Effector CD8-positive, alpha-beta T cell (primary cell): Measurements from ENCODE around the gene ASTN1.
"Not testable (repeated sequence)": the region's sequence is repeated elsewhere in the genome, so short reads cannot be mapped to it uniquely, and the experiment has no call there.

ENCODE experiments used
- DNase-seq: peaks from one replicate; lab custom pipeline; 2025; lab: John Stamatoyannopoulos, UW

ASTN1 gene

GRCh38 chr1:177106614-177107365 lies 57.7 kb downstream of the ASTN1 start:
- DNase-seq = no peak

GRCh38 chr1:177106196-177106595 lies 58.3 kb downstream of the ASTN1 start:
- DNase-seq = no peak

GRCh38 chr1:177103005-177103852 lies 61.3 kb downstream of the ASTN1 start:
- no peak for DNase-seq

GRCh38 chr1:177092001-177092400 lies 72.5 kb downstream of the ASTN1 start:
- no peak for DNase-seq

- no peak for DNase-seq
These were observed 73.5 kb downstream of the ASTN1 start for GRCh38 chr1:177091040-177091439.

- DNase-seq = no peak
These were observed 75.5 kb downstream of the ASTN1 start for GRCh38 chr1:177088966-177089365.

GRCh38 chr1:177082855-177083693 lies 81.4 kb downstream of the ASTN1 start:
- no peak for DNase-seq

- no peak for DNase-seq
These were observed 83.9 kb downstream of the ASTN1 start for GRCh38 chr1:177080564-177080963.

GRCh38 chr1:177077734-177078499 lies 86.6 kb downstream of the ASTN1 start:
- no peak for DNase-seq

GRCh38 chr1:177077006-177077405 lies 87.5 kb downstream of the ASTN1 start:
- DNase-seq = no peak

- DNase-seq = not testable (repeated sequence)
These were observed 89.7 kb downstream of the ASTN1 start for GRCh38 chr1:177074811-177075210.

GRCh38 chr1:177069490-177069889 lies 95.0 kb downstream of the ASTN1 start:
- no peak for DNase-seq

GRCh38 chr1:177067752-177068410 lies 96.6 kb downstream of the ASTN1 start:
- no peak for DNase-seq

GRCh38 chr1:177065430-177065829 lies 99.1 kb downstream of the ASTN1 start:
- no peak for DNase-seq

- DNase-seq = no peak
These were observed 100.9 kb downstream of the ASTN1 start for GRCh38 chr1:177063648-177064047.

GRCh38 chr1:177054542-177054941 lies 110.0 kb downstream of the ASTN1 start:
- no peak for DNase-seq

GRCh38 chr1:177053648-177054047 lies 110.9 kb downstream of the ASTN1 start:
- no peak for DNase-seq

GRCh38 chr1:177048314-177049069 lies 116.0 kb downstream of the ASTN1 start:
- DNase-seq = no peak

- no peak for DNase-seq
These were observed 119.4 kb downstream of the ASTN1 start for GRCh38 chr1:177045151-177045550.

- DNase-seq = no peak
These were observed 120.1 kb downstream of the ASTN1 start for GRCh38 chr1:177044390-177044789.
